SK-N-MC (cell line): ENCODE data around the gene PTPRN2.

ENCODE experiments used
- EZH2 ChIP-seq: fragments of 200-600 bp; sonication (generic); IDR thresholded peaks from one replicate; pipeline ENCODE4 v1.6.1; 2017; ENCODE audit warnings: antibody characterized with exemption
- FOXP2 ChIP-seq: optimal IDR thresholded peaks from 2 replicates; pipeline ENCODE3; 2011; ENCODE audit warnings: mild to moderate bottlenecking, moderate library complexity; ENCODE audit not compliant: insufficient read depth; ENCODE audit errors: extremely low read length, control extremely low read depth
- POLR2AphosphoS5 ChIP-seq: IDR thresholded peaks from 2 replicates; pipeline ENCODE4 v1.6.1; 2012; ENCODE audit warnings: mild to moderate bottlenecking, low read depth, low read length, borderline replicate concordance

DNA sequence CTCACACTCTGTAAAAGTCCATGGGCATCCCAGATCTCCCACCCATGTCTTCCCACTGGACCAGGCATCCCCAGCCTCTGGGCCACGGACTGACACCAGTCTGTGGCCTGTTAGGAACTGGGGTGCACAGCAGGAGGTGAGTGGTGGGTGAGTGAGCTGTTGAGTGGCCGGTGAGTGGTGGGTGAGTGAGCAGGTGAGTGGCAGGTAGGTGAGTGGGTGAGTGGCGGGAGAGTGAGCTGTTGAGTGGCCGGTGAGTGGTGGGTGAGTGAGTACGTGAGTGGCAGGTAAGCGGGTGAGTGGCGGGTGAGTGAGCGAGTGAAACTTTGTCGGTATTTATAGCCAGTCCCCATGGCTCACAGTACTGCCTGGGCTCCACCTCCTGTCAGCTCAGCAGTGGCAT lies 779.6 kb downstream of the PTPRN2 start:
- TF ChIP-seq EZH2 (no peak), POLR2AphosphoS5 (no peak), FOXP2 (no peak)
